ENCODE results near the gene RNF207. TPM values are rescaled to one million over a fixed set of nuclear protein-coding genes. Genes with fewer than 3 reads are reported as not detected.

The RNF207 gene
- total and polyA plus RNA-seq, 2 donors (not counting 3 experiments of a cell fraction or from before 2014, with no cell fraction given), result 3.2 to 8.2 TPM

DNA sequence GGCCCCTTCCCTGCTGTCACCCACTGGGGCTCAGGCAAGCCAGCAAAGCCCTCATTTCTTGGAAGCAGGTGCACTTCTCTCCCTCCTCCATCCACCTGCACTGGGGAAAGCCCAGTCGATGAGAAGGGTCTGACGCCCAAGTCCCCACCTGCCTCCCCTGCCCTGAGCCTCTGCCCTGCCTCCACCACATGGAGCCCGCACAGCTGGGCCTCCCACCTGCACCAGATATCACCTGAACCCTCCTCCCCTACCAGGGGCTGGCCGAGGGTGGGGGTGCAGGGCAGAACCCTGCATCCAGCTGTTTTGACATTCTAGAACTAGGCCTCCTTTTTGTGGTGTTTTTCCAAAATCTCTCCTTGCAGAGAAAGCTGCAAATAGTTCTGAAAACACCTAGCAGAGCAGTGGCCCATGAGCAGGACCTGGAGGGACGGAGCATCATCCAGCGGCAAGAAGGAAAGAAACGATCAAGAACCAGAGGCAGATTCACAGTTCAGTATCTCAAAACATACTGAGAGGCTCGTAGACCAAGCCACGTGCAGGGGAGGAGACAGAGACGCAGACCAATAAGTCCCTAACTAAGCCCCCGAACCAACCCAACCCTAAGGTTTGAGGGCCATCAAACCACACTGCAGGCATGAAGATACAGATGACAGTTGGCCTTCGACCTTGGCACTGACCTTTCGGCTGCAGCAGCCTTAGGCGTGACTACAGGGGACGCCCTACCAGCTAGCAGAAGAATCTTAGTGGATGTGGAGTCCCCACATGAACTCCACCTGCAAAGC, 42.5 kb upstream of the RNF207 start:
- no peaks in the 10 kb centered on the region for H3K27me3 ChIP-seq (ENCODE audit: control insufficient read depth in 2 of 2, insufficient read depth in 2 of 2, low read length in 2 of 2)
- CTCF ChIA-PET, result interaction anchor here (1.1 kb wide), 1 partner anchor 110 kb away, joined by 4 read pairs; no protein-coding TSS in a partner anchor
- intact Hi-C loops (cut with micrococcal nuclease), result loop anchor here (5.0 kb wide), 1 partner anchor 1454 kb away; no protein-coding TSS in a partner anchor
- POLR2A ChIA-PET, result no interaction called here
- no peak overlapping the region for H3K9ac ChIP-seq (replicated peaks; ENCODE audit: extremely low read depth, insufficient read depth, low read length)
- BruUV-seq (replicated peaks), result no TSS peak
- H3K9me1 ChIP-seq (replicated peaks; ENCODE audit: control insufficient read depth, extremely low read depth, insufficient read depth, low read length), result no peaks in the 10 kb centered on the region
- no peak overlapping the region for H3K4me3 ChIP-seq (replicated peaks in 1 of 3; ENCODE audit: insufficient read depth in 1 of 3, low read depth in 1 of 3, low read length in 3 of 3)
- no peak overlapping the region for H3K4me2 ChIP-seq (ENCODE audit: insufficient read depth, low read length)
- H3K27ac ChIP-seq (ENCODE audit: insufficient read depth, low read depth, low read length), result no peak overlapping the region
- H2AFZ ChIP-seq (ENCODE audit: low read depth, low read length), result no peak overlapping the region
- H3K4me1 ChIP-seq (ENCODE audit: control insufficient read depth, extremely low read depth, insufficient read depth, low read length), result no peaks in the 10 kb centered on the region
- dilution Hi-C loops (cut with MboI; ENCODE audit: extremely low pct_ligation_motif_present, low sequenced_read_pairs), result no loop called here
- H3K9me3 ChIP-seq (replicated peaks; ENCODE audit: control insufficient read depth, insufficient read depth, low read length), result no peaks in the 10 kb centered on the region
- H3K36me3 ChIP-seq (ENCODE audit: control insufficient read depth in 2 of 2, extremely low read depth in 1 of 2, insufficient read depth in 2 of 2, low read length in 2 of 2), result no peaks in the 10 kb centered on the region
- no peaks in the 10 kb centered on the region for H3K79me2 ChIP-seq (ENCODE audit: control insufficient read depth, insufficient read depth, low read length)
- no peak for FAIRE-seq
- no peaks in the 10 kb centered on the region for H4K20me1 ChIP-seq (replicated peaks; ENCODE audit: control insufficient read depth, extremely low read depth, insufficient read depth, low read length)
- no peak for DNase-seq (ENCODE audit: low read depth, low spot score)
- TF ChIP-seq GATA2 (IDR thresholded peaks at IDR 0.05; ENCODE audit: insufficient read depth, insufficient read length, low read depth, low read length) (no peak), POLR2A (IDR thresholded peaks at IDR 0.05; ENCODE audit: low read depth, low read length) (no peak), EZH2 (IDR thresholded peaks at IDR 0.05; ENCODE audit: borderline replicate concordance, low read depth, low read length, severe bottlenecking) (no peak), FOS (IDR thresholded peaks at IDR 0.05; ENCODE audit: borderline replicate concordance, insufficient read depth, low read length) (no peak), MYC (IDR thresholded peaks at IDR 0.05; ENCODE audit: low read depth, low read length) (no peak), POLR2AphosphoS5 (IDR thresholded peaks at IDR 0.05; ENCODE audit: insufficient read depth, low read depth, low read length) (no peak), JUN (IDR thresholded peaks at IDR 0.05; ENCODE audit: borderline replicate concordance, insufficient read depth, insufficient read length, low read depth) (no peak)
- TF ChIP-seq, protein P1, sequence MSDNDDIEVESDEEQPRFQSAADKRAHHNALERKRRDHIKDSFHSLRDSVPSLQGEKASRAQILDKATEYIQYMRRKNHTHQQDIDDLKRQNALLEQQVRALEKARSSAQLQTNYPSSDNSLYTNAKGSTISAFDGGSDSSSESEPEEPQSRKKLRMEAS (IDR thresholded peaks at IDR 0.05; ENCODE audit: insufficient read depth, insufficient read length), result no peak
- TF ChIP-seq, protein P2, sequence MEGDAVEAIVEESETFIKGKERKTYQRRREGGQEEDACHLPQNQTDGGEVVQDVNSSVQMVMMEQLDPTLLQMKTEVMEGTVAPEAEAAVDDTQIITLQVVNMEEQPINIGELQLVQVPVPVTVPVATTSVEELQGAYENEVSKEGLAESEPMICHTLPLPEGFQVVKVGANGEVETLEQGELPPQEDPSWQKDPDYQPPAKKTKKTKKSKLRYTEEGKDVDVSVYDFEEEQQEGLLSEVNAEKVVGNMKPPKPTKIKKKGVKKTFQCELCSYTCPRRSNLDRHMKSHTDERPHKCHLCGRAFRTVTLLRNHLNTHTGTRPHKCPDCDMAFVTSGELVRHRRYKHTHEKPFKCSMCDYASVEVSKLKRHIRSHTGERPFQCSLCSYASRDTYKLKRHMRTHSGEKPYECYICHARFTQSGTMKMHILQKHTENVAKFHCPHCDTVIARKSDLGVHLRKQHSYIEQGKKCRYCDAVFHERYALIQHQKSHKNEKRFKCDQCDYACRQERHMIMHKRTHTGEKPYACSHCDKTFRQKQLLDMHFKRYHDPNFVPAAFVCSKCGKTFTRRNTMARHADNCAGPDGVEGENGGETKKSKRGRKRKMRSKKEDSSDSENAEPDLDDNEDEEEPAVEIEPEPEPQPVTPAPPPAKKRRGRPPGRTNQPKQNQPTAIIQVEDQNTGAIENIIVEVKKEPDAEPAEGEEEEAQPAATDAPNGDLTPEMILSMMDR (IDR thresholded peaks at IDR 0.05; ENCODE audit: extremely low read depth in 1 of 2, insufficient read depth in 1 of 2, low read depth in 1 of 2, low read length in 2 of 2), result no peak

Data from endothelial cell of umbilical vein (primary cell).